Activated CD4-positive, alpha-beta memory T cell treated with anti-CD3 and anti-CD28 coated beads, Interleukin-2, amount 10 ng/mL, durations not matched to agents 7 days and 5 days (primary cell): Measurements from ENCODE around the gene WNT5B. TPM values are rescaled to one million over a fixed set of nuclear protein-coding genes. Genes with fewer than 3 reads are reported as not detected.

Source experiments
- total RNA-seq, 2 experiments: library from RNA; stranded (reverse); gene quantifications; one replicate each; pipeline ENCODE4 v1.2.3, GENCODE V29; 2021

WNT5B gene
- total RNA-seq, 2 experiments from 2014 or later, result 1.4 to 1.7 TPM

Other genes starting within 250 kb of the WNT5B start
- 10 to 100 TPM; 30.3 to 30.9 TPM for gene FBXL14, start 34.6 kb upstream of the WNT5B start, total RNA-seq
- gene ADIPOR2, start 61.8 kb downstream of the WNT5B start, total RNA-seq, result 10 to 100 TPM; 63.8 to 71.8 TPM
- not detected for gene LRTM2, start 191.3 kb downstream of the WNT5B start, total RNA-seq